H9 (cell line): ENCODE results near the gene LCTL. TPM values are rescaled to one million over a fixed set of nuclear protein-coding genes. Genes with fewer than 3 reads are reported as not detected.

Experiments
- DNase-seq: peaks from one replicate; pipeline ENCODE4 v3.0.0-alpha.2; 2017
- H2AFZ ChIP-seq: one replicate; pipeline ENCODE4 v1.6.1; 2013; ENCODE audit warnings: mild to moderate bottlenecking, low read length, control low read depth, moderate library complexity
- H2AK5ac ChIP-seq: 2 replicates; pipeline ENCODE4 v1.6.1; 2013; ENCODE audit warnings: low read length, control low read depth, mixed read lengths; ENCODE audit not compliant: insufficient read length
- H2BK120ac ChIP-seq: one replicate; pipeline ENCODE4 v1.6.1; 2013; ENCODE audit warnings: low read depth, mild to moderate bottlenecking, low read length, control low read depth, inconsistent platforms; ENCODE audit not compliant: poor library complexity, severe bottlenecking
- H2BK12ac ChIP-seq: 2 replicates; pipeline ENCODE4 v1.6.1; 2013; ENCODE audit warnings: low read length, control low read depth, mixed read lengths, low read depth; ENCODE audit not compliant: insufficient read length
- H2BK15ac ChIP-seq: 2 replicates; pipeline ENCODE4 v1.6.1; 2013; ENCODE audit warnings: low read depth, low read length, control low read depth
- H2BK20ac ChIP-seq: one replicate; pipeline ENCODE4 v1.6.1; 2013; ENCODE audit warnings: low read depth, mild to moderate bottlenecking, low read length, control low read depth, inconsistent platforms; ENCODE audit not compliant: poor library complexity, severe bottlenecking
- H2BK5ac ChIP-seq: 2 replicates; pipeline ENCODE4 v1.6.1; 2013; ENCODE audit warnings: low read length, control low read depth, mixed read lengths; ENCODE audit not compliant: insufficient read length
- H3K14ac ChIP-seq: 2 replicates; pipeline ENCODE4 v1.6.1; 2013; ENCODE audit warnings: low read length, control low read depth; ENCODE audit not compliant: insufficient read depth
- H3K18ac ChIP-seq: 2 replicates; pipeline ENCODE4 v1.6.1; 2013; ENCODE audit warnings: low read depth, mild to moderate bottlenecking, mixed read lengths, low read length, control low read depth; ENCODE audit not compliant: insufficient read length
- H3K23ac ChIP-seq: 2 replicates; pipeline ENCODE4 v1.6.1; 2013; ENCODE audit warnings: low read length, control low read depth, mixed read lengths, low read depth; ENCODE audit not compliant: insufficient read length
- H3K23me2 ChIP-seq: 2 replicates; pipeline ENCODE4 v1.6.1; 2013; ENCODE audit warnings: low read depth, mild to moderate bottlenecking, mixed read lengths, low read length, control low read depth; ENCODE audit not compliant: insufficient read length, poor library complexity, severe bottlenecking
- H3K27ac ChIP-seq: 2 replicates; pipeline ENCODE4 v1.5.1; 2013; ENCODE audit warnings: low read length, control low read depth, mixed read lengths, low read depth; ENCODE audit not compliant: insufficient read length
- H3K27me3 ChIP-seq: 2 replicates; pipeline ENCODE4 v1.6.1; 2013; ENCODE audit warnings: low read length, control low read depth, inconsistent platforms; ENCODE audit not compliant: insufficient read depth
- H3K4ac ChIP-seq: 2 replicates; pipeline ENCODE4 v1.6.1; 2013; ENCODE audit warnings: low read depth, mild to moderate bottlenecking, control low read depth, inconsistent platforms, low read length, moderate library complexity
- H3K4me1 ChIP-seq: 2 replicates; pipeline ENCODE4 v1.6.1; 2013; ENCODE audit warnings: low read length, control low read depth, inconsistent platforms; ENCODE audit not compliant: insufficient read depth
- H3K4me2 ChIP-seq: 2 replicates; pipeline ENCODE4 v1.6.1; 2013; ENCODE audit warnings: low read length, control low read depth, mixed read lengths; ENCODE audit not compliant: insufficient read length, insufficient read depth
- H3K56ac ChIP-seq: 2 replicates; pipeline ENCODE4 v1.6.1; 2013; ENCODE audit warnings: low read depth, mild to moderate bottlenecking, mixed read lengths, low read length, control low read depth; ENCODE audit not compliant: insufficient read length
- H3K79me1 ChIP-seq: 2 replicates; pipeline ENCODE4 v1.6.1; 2013; ENCODE audit warnings: low read depth, mild to moderate bottlenecking, moderate library complexity, low read length, control low read depth, inconsistent platforms; ENCODE audit not compliant: insufficient read depth, poor library complexity, severe bottlenecking
- H3K79me2 ChIP-seq: 2 replicates; pipeline ENCODE4 v1.6.1; 2013; ENCODE audit warnings: low read length, control low read depth, inconsistent platforms; ENCODE audit not compliant: insufficient read depth
- H3K9ac ChIP-seq: 2 replicates; pipeline ENCODE4 v1.6.1; 2013; ENCODE audit warnings: low read length, control low read depth, mixed read lengths; ENCODE audit not compliant: insufficient read length; ENCODE audit errors: extremely low read depth
- H3K9me3 ChIP-seq: one replicate; pipeline ENCODE4 v1.6.1; 2013; ENCODE audit warnings: low read depth, low read length, inconsistent platforms; ENCODE audit not compliant: control insufficient read depth
- H3T11ph ChIP-seq: one replicate; pipeline ENCODE4 v1.6.1; 2013; ENCODE audit warnings: mild to moderate bottlenecking, low read length, control low read depth, inconsistent platforms
- H4K20me1 ChIP-seq: one replicate; pipeline ENCODE4 v1.6.1; 2013; ENCODE audit not compliant: control insufficient read depth, insufficient read length, insufficient read depth
- H4K5ac ChIP-seq: 2 replicates; pipeline ENCODE4 v1.6.1; 2013; ENCODE audit warnings: low read depth, mild to moderate bottlenecking, mixed read lengths, low read length, control low read depth; ENCODE audit not compliant: insufficient read length
- H4K8ac ChIP-seq: replicated peaks from 2 replicates; pipeline ENCODE4 v1.6.1; 2013; ENCODE audit warnings: low read length, control low read depth, mixed read lengths, low read depth; ENCODE audit not compliant: insufficient read length
- H4K91ac ChIP-seq: 2 replicates; pipeline ENCODE4 v1.6.1; 2013; ENCODE audit warnings: low read depth, mild to moderate bottlenecking, moderate library complexity, mixed read lengths, low read length, control low read depth; ENCODE audit not compliant: insufficient read length
- H3K27ac Mint-ChIP-seq, 3 experiments: 2 replicates in 2 of 3; 3 replicates in 1 of 3; pipeline ENCODE4 v1.8.0; 2020 to 2021; ENCODE audit warnings: mixed read lengths in 3 of 3, mild to moderate bottlenecking in 1 of 3, moderate library complexity in 1 of 3
- H3K27me3 Mint-ChIP-seq: 2 replicates; pipeline ENCODE4 v1.8.0; 2021; ENCODE audit warnings: low read depth, mild to moderate bottlenecking, moderate library complexity, mixed read lengths
- H3K36me3 Mint-ChIP-seq, 3 experiments: 2 replicates in 2 of 3; 3 replicates in 1 of 3; pipeline ENCODE4 v1.8.0; 2020 to 2021; ENCODE audit warnings: low read depth in 3 of 3, mixed read lengths in 3 of 3; ENCODE audit not compliant: insufficient read depth in 1 of 3
- H3K4me1 Mint-ChIP-seq, 2 experiments: 2 replicates each; pipeline ENCODE4 v1.8.0; 2020; ENCODE audit warnings: mixed read lengths in 2 of 2
- H3K4me3 Mint-ChIP-seq, 2 experiments: 2 replicates in 1 of 2; 3 replicates in 1 of 2; pipeline ENCODE4 v1.8.0; 2020 to 2021; ENCODE audit warnings: mild to moderate bottlenecking in 2 of 2, mixed read lengths in 2 of 2, moderate library complexity in 1 of 2
- H3K9me3 Mint-ChIP-seq, 2 experiments: 2 replicates in 1 of 2; 3 replicates in 1 of 2; pipeline ENCODE4 v1.8.0; 2020; ENCODE audit warnings: mild to moderate bottlenecking in 2 of 2, mixed read lengths in 2 of 2, moderate library complexity in 1 of 2
- WGBS: extraction: QIAGEN DNeasy Blood & Tissue Kit; methylation state at CpG from one replicate; pipeline ENCODE4 v1.1.7; 2013; ENCODE audit warnings: missing lambda C conversion rate, low lambda C conversion rate, mixed read lengths; ENCODE audit not compliant: insufficient read length; ENCODE audit errors: extremely low coverage; 5-methylcytosine and 5-hydroxymethylcytosine counted together
- total RNA-seq: library from RNA; stranded (reverse); gene quantifications from 2 replicates; pipeline ENCODE4 v1.2.1, GENCODE V29; 2021
- TF ChIP-seq, protein P1 (sequence below): fragments of 200-600 bp; sonication (generic); conservative IDR thresholded peaks from 3 replicates; pipeline ENCODE4 v1.8.0; 2021; ENCODE audit warnings: antibody characterized with exemption, mild to moderate bottlenecking

Gene LCTL
- total RNA-seq, 1 experiment from 2014 or later: 2.3 TPM

DNA sequence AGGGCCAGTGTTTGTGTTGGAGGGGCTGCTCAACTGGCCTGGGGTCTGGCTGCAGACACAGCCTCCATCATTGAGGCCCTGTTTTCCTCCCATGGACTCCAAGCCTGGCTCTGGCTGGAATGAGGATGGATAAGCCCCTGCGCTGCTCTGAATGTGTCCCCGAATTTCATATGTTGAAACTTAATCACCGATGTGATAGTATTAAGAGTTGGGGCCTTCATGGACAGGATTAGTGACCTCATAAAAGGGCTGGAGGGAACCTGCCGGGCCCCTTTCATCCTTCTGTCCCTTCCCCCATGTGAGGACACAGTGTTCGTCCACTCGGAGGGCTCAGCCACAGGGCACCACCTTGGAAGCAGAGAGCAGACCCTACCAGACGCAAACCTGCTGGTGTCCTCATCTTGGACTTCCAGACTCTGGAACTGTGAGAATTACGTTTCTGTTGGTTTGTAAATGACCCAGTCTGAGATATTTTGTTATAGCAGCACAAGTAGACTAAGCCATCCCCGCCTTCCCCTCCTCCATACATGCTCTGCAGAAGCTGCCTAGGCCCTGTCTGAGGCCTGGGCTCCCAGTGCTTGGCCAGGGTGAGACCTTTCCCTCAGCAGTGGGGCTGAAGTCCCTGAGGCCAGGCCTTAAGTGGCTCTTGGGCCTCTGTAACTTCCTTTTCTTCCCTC, 3.8 kb upstream of the LCTL start:
- Histone ChIP-seq H3K14ac (no peak overlapping the region), H3K23ac (no peak overlapping the region), H3K27ac (no peak overlapping the region), H4K91ac (no peak overlapping the region), H3T11ph (no peak overlapping the region), H3K9ac (no peak overlapping the region), H2BK15ac (no peak overlapping the region), H3K27me3 (no peaks in the 10 kb centered on the region), H2BK5ac (no peak overlapping the region), H3K18ac (no peak overlapping the region), H4K8ac (no peak overlapping the region), H2BK120ac (no peak overlapping the region), H2BK12ac (no peak overlapping the region), H3K79me2 (no peaks in the 10 kb centered on the region), H2AFZ (no peak overlapping the region), H4K5ac (no peak overlapping the region), H4K20me1 (no peaks in the 10 kb centered on the region), H3K9me3 (no peaks in the 10 kb centered on the region), H3K4me1 (peaks cover 2% of the 10 kb centered on the region; the same call in 1 of the 2 replicates), H2AK5ac (no peak overlapping the region), H3K4ac (no peak overlapping the region), H2BK20ac (no peak overlapping the region), H3K4me2 (no peak overlapping the region), H3K56ac (no peak overlapping the region), H3K23me2 (no peaks in the 10 kb centered on the region), H3K79me1 (no peaks in the 10 kb centered on the region)
- no peak for DNase-seq
- TF ChIP-seq, protein P1, sequence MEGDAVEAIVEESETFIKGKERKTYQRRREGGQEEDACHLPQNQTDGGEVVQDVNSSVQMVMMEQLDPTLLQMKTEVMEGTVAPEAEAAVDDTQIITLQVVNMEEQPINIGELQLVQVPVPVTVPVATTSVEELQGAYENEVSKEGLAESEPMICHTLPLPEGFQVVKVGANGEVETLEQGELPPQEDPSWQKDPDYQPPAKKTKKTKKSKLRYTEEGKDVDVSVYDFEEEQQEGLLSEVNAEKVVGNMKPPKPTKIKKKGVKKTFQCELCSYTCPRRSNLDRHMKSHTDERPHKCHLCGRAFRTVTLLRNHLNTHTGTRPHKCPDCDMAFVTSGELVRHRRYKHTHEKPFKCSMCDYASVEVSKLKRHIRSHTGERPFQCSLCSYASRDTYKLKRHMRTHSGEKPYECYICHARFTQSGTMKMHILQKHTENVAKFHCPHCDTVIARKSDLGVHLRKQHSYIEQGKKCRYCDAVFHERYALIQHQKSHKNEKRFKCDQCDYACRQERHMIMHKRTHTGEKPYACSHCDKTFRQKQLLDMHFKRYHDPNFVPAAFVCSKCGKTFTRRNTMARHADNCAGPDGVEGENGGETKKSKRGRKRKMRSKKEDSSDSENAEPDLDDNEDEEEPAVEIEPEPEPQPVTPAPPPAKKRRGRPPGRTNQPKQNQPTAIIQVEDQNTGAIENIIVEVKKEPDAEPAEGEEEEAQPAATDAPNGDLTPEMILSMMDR: no peak
- no peaks in the 10 kb centered on the region; a peak in 1 of 7 replicates for H3K36me3 Mint-ChIP-seq
- no peak overlapping the region for H3K4me3 Mint-ChIP-seq
- no peaks in the 10 kb centered on the region for H3K27me3 Mint-ChIP-seq
- WGBS: no CpG with 5 or more reads among the region's 9 CpGs
- H3K9me3 Mint-ChIP-seq: no peaks in the 10 kb centered on the region
- H3K27ac Mint-ChIP-seq: no peak overlapping the region; a peak in 1 of 7 replicates
- H3K4me1 Mint-ChIP-seq: peaks cover 20 to 26% of the 10 kb centered on the region in 2 experiments
